GM15510 (cell line): ENCODE results near the gene MGRN1.

Experiments
- POLR2A ChIP-seq: IDR thresholded peaks from 3 replicates; pipeline ENCODE4 v1.6.1; 2011; ENCODE audit warnings: borderline replicate concordance; ENCODE audit not compliant: insufficient read length; ENCODE audit errors: extremely low read depth

MGRN1 gene

GRCh38 chr16:4633910-4634635 is 9.4 kb downstream of the MGRN1 start:
- no peak for TF ChIP-seq POLR2A

- TF ChIP-seq POLR2A: no peak
Measured at GRCh38 chr16:4634768-4635167, 10.1 kb downstream of the MGRN1 start.

GRCh38 chr16:4636196-4636595 is 11.6 kb downstream of the MGRN1 start:
- no peak for TF ChIP-seq POLR2A

DNA sequence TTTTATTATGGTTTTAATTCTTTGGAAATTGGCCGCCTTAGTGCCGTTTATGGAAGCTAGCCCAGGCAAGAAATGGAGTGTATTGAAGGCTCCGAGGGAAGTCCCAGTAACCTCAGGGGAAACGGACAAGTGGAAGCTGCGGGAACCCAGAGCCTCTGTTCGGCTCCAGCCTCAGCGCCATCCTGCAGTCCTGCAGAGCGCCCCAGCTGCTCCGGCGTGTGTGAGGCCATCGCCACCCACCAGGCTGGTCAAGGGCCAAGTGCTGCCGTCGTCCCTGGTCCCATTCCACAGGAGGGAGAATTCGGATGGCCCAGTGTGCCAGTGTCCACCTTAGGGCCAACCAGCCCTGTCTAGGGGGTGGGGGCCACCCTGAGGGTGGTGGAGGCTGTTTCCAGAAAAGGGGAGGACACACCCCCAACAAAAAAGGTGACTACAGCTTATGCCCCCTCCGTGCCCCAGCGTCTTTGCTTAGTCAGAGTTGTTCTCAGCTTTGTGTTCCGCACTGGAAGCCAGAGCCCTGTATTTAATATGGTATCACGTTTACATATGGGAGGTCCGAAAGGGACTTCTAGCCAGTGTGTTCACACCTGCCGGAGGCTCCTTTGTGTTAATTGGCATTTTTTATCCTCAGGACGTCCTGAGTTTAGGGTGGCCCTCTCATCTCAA is 13.0 kb downstream of the MGRN1 start:
- TF ChIP-seq POLR2A: no peak

- TF ChIP-seq POLR2A: no peak
Measured at GRCh38 chr16:4639899-4640509, 15.4 kb downstream of the MGRN1 start.

DNA sequence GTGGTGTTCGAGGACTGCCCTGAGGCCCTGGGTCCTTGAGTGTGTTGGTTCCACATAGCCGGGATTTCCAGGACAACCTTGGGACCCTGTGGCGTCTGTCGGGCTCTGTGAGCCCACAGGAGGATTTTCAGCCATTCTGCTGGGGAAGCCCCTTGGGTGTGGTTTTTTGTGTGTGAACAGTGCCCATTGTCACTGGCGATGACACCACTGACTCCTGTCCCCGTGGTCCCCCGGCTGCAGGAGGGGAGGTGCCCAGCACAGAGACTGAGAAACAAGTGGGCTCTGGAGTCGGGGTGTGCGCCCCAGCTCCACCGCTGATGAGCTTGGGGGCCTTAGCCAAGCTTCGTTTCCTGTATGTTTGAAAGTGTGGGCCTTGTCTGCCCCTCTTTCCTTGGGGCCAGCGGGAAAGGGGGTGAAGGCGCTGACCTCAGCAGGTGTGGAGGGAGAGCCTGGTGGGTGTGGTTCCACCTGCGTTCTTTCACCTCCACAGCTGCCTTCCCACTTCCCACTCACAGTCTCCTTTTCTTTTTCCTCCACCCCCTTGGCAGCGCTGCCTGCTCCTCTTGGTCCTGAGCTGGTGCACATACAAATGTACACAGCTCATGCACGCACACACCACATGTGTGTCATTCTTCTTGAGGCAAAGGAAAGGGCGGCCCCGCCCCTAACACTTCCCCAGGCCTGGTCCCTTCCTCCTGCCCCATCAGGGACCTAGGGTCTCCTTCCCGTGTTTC is 16.1 kb downstream of the MGRN1 start:
- no peak for TF ChIP-seq POLR2A

DNA sequence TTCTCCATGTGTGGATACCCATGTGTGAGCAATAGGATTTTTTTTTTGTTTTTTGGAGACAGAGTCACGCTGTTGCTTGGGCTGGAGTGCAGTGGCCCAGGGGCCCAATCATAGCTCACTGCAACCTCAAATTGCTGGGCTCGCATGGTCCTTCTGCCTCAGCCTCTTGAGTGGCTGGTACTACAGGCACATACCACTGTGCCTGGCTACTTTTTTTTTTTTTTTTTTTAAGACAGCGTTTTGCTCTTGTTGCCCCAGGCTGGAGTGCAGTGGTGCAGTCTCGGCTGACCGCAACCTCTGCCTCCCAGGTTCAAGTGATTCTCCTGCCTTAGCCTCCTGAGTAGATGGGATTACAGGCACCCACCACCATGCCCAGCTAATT is 16.7 kb downstream of the MGRN1 start:
- TF ChIP-seq POLR2A: no peak

- no peak for TF ChIP-seq POLR2A
Measured at GRCh38 chr16:4641895-4642294, 17.3 kb downstream of the MGRN1 start.

DNA sequence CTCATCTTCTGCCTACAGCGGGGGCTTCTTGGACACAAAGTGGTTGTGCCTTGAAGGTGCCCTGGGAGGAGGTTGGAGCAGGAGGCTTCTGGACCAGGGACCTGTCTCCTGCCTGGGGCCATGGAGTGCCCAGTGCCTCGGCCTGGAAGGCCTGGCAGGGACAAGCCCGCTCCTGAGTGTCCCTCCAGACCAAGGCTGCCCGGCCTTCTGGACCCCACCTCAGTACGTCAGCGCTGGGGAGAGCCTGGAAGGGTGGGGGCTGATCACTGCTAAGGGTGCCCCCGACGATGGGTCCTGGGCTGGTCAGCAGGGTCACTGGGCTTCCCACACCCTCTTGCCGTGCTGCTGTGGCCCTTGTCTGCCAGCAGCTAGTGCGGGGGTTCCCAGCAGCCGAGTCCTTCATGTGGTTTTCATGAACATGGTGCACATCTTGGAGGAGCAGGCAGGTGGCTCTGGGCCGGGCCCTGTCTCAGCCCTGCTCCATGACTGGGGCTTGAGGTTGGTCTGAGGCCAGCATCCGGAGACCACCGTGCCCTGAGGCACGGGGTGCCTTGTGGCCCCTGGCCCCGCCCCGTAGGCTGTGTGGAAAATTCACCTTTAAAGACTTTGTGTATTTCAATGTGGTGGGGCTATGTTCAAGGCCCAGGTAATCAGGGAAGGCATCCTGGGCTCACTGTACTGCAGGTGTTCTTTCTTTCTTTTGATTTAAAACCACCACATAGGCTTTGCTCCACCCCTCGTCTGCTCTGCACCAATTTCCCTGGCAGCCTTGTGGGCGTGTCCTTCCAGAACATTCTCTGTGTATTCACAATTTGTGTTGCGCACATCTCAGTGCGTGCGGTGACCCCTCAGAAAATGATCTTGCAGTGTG is 22.4 kb downstream of the MGRN1 start:
- TF ChIP-seq POLR2A: no peak

GRCh38 chr16:4647644-4647980 is 23.0 kb downstream of the MGRN1 start:
- TF ChIP-seq POLR2A: no peak

DNA sequence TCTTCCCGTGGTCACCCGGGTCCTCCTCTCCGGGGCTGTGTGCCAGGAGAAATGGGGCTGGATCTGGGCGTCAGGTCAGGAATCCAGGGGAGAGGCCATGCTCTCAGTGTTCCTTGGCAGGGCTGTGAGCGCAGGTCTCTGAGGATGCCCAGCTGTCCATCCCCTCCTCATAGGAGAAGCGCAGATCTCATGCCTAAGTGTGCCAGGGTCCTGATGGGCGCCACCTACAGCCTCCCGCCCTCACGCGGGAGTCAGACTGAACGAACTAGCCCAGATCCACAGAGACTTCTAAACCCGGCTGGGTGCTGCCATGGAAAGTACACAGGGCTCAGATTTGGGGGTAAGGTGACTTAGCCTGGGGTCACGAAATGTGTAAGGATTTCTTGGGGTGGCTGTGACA is 24.3 kb downstream of the MGRN1 start:
- TF ChIP-seq POLR2A: no peak

DNA sequence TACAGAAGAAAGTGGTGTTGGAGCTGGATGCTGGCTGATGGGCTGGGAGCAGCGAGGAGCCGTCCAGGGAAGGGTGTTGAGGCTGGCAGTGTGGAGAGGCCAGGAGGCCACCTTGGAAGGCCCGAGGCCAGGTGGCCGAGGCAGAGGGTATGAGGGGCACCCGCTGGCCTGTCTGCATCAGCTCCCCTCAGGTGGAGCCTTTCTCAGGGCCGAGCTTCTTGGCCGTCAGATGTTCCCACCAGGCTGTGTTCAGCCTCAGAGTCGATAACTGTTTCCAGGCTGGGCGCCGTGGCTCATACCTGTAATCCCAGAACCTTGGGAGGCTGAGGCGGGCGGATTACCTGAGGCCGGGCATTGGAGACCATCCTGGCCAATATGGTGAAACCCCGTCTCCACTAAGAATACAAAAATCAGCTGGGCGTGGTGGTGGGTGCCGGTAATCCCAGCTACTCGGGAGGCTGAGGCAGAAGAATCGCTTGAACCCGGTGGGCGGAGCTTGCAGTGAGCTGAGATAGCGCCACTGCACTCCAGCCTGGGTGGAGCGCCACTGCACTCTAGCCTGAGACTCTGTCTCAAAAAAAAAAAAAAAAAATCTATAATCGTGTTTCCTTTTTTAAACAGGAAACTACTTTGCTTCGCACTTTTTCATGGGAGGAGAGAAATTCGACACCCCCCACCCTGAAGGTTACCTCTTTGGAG is 25.3 kb downstream of the MGRN1 start:
- TF ChIP-seq POLR2A: no peak

- TF ChIP-seq POLR2A: no peak
Measured at GRCh38 chr16:4651827-4652226, 27.2 kb downstream of the MGRN1 start.

DNA sequence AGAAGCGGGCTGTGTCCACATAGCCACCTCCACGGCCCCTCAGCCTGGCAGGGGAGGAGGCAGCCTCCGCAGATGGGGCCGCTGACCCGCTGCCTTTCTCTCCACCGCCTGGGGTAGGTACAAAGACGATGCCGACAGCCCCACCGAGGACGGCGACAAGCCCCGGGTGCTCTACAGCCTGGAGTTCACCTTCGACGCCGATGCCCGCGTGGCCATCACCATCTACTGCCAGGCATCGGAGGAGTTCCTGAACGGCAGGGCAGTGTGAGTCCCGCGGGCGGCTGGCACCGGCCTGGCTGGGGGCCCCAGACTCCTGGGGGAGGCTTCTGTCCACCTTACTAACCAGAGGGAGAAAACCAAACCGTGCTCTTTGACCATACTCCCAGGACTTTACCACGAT is 27.9 kb downstream of the MGRN1 start:
- TF ChIP-seq POLR2A: no peak
